Glutamatergic neuron (in vitro differentiated cells): Measurements from ENCODE around the gene PIP5K1C. TPM values are rescaled to one million over a fixed set of nuclear protein-coding genes. Genes with fewer than 3 reads are reported as not detected.

Experiments
- DNase-seq: peaks from one replicate; pipeline ENCODE4 v3.0.0; 2022
- H3K27ac Mint-ChIP-seq: one replicate; pipeline ENCODE4 v1.8.0; 2020; ENCODE audit warnings: mild to moderate bottlenecking, mixed read lengths, inconsistent platforms; ENCODE audit not compliant: unreplicated experiment
- H3K27me3 Mint-ChIP-seq: one replicate; pipeline ENCODE4 v1.8.0; 2020; ENCODE audit warnings: mild to moderate bottlenecking, moderate library complexity, mixed read lengths, inconsistent platforms; ENCODE audit not compliant: unreplicated experiment
- H3K36me3 Mint-ChIP-seq: one replicate; pipeline ENCODE4 v1.8.0; 2020; ENCODE audit warnings: mild to moderate bottlenecking, mixed read lengths, inconsistent platforms; ENCODE audit not compliant: unreplicated experiment
- H3K4me1 Mint-ChIP-seq: one replicate; pipeline ENCODE4 v1.8.0; 2020; ENCODE audit warnings: mild to moderate bottlenecking, low read depth, mixed read lengths, inconsistent platforms; ENCODE audit not compliant: unreplicated experiment
- H3K4me3 Mint-ChIP-seq: one replicate; pipeline ENCODE4 v1.8.0; 2020; ENCODE audit warnings: mild to moderate bottlenecking, mixed read lengths, inconsistent platforms; ENCODE audit not compliant: unreplicated experiment
- H3K9me3 Mint-ChIP-seq: one replicate; pipeline ENCODE4 v1.8.0; 2020; ENCODE audit warnings: mild to moderate bottlenecking, moderate library complexity, mixed read lengths, inconsistent platforms; ENCODE audit not compliant: unreplicated experiment
- CTCF ChIP-seq: fragments of 200-600 bp; sonication (generic); IDR thresholded peaks from one replicate; pipeline ENCODE4 v1.5.0; 2021; ENCODE audit not compliant: partially characterized antibody, unreplicated experiment
- total RNA-seq: library from RNA; stranded (reverse); fragmentation: NEBNext Ultra II Directional; extraction: Animal tissue kit (Norgen Biotek cat#: 25700); gene quantifications from one replicate; pipeline ENCODE4 v1.2.1, GENCODE V29; 2021; ENCODE audit not compliant: unreplicated experiment

The PIP5K1C gene
- total RNA-seq, 1 donor from 2014 or later: 169 TPM

GRCh38 chr19:3691372-3691716 lies 8.9 kb downstream of the PIP5K1C start:
- Mint-ChIP-seq H3K4me1 (peaks cover 16% of the 10 kb centered on the region), H3K36me3 (peaks cover 5% of the 10 kb centered on the region), H3K27me3 (peaks cover 19% of the 10 kb centered on the region), H3K27ac (peak overlapping the region; percentile 68), H3K9me3 (peaks cover 13% of the 10 kb centered on the region), H3K4me3 (peak overlapping the region; percentile 14)
- TF ChIP-seq CTCF: no peak
- no peak for DNase-seq

GRCh38 chr19:3690551-3691371 lies 9.5 kb downstream of the PIP5K1C start:
- peaks cover 14% of the 10 kb centered on the region for H3K4me1 Mint-ChIP-seq
- H3K36me3 Mint-ChIP-seq: peaks cover 5% of the 10 kb centered on the region
- peaks cover 13% of the 10 kb centered on the region for H3K9me3 Mint-ChIP-seq
- no peak overlapping the region for H3K4me3 Mint-ChIP-seq
- H3K27ac Mint-ChIP-seq: peak overlapping the region; percentile 68
- no peak for DNase-seq
- no peak for TF ChIP-seq CTCF
- H3K27me3 Mint-ChIP-seq: peaks cover 19% of the 10 kb centered on the region

GRCh38 chr19:3687774-3688706 lies 12.2 kb downstream of the PIP5K1C start:
- H3K4me3 Mint-ChIP-seq: peak overlapping the region; percentile 82
- peaks cover 23% of the 10 kb centered on the region for H3K9me3 Mint-ChIP-seq
- DNase-seq: no peak
- H3K4me1 Mint-ChIP-seq: peaks cover 24% of the 10 kb centered on the region
- no peak for TF ChIP-seq CTCF
- peaks cover 31% of the 10 kb centered on the region for H3K27me3 Mint-ChIP-seq
- peaks cover 5% of the 10 kb centered on the region for H3K36me3 Mint-ChIP-seq
- peak overlapping the region; percentile 76 for H3K27ac Mint-ChIP-seq

- Mint-ChIP-seq H3K4me1 (peaks cover 25% of the 10 kb centered on the region), H3K36me3 (peaks cover 5% of the 10 kb centered on the region), H3K27ac (peak overlapping the region; percentile 84), H3K4me3 (peak overlapping the region; percentile 68), H3K27me3 (peaks cover 27% of the 10 kb centered on the region), H3K9me3 (peaks cover 22% of the 10 kb centered on the region)
- no peak for DNase-seq
- TF ChIP-seq CTCF: no peak
Observed at GRCh38 chr19:3687393-3687773, 12.9 kb downstream of the PIP5K1C start.
